Prostate gland (tissue), 2 donors: ENCODE data around the gene CPNE2. TPM values are rescaled to one million over a fixed set of nuclear protein-coding genes. Genes with fewer than 3 reads are reported as not detected.
A peak's percentile ranks its signal among the peaks of the same experiment; 100 is the strongest.

Source experiments
- DNase-seq: peaks from one replicate; pipeline ENCODE4 v3.0.0-alpha.2; 2019; ENCODE audit warnings: low spot score
- H3K27ac ChIP-seq, 2 donors: fragments of 200-600 bp; sonication (generic); 2 replicates each; pipeline ENCODE4 v1.5.1; 2017 to 2019
- H3K27me3 ChIP-seq: fragments of 200-600 bp; sonication (generic); replicated peaks from 2 replicates; pipeline ENCODE4 v1.5.1; 2019; ENCODE audit not compliant: insufficient read depth
- H3K36me3 ChIP-seq, 2 donors: fragments of 200-600 bp; sonication (generic); 1 replicate in 1 of 2; 2 replicates in 1 of 2; pipeline versions ENCODE4 v1.5.1 to v1.8.1; 2017 to 2019
- H3K4me1 ChIP-seq: fragments of 200-600 bp; sonication (generic); replicated peaks from 2 replicates; pipeline ENCODE4 v1.5.1; 2019
- H3K4me3 ChIP-seq, 2 donors: fragments of 200-600 bp; sonication (generic); 2 replicates each; pipeline ENCODE4 v1.5.1; 2017 to 2019
- H3K9me3 ChIP-seq: fragments of 200-600 bp; sonication (generic); 2 replicates; pipeline ENCODE4 v1.5.1; 2017
- POLR2A ChIP-seq: fragments of 450-650 bp; IDR thresholded peaks from one replicate; pipeline ENCODE4 v1.6.1; 2016; ENCODE audit warnings: antibody characterized with exemption, mild to moderate bottlenecking
- POLR2AphosphoS5 ChIP-seq: sonication (generic); formaldehyde crosslinking; IDR thresholded peaks from one replicate; pipeline ENCODE4 v1.6.1; 2017; ENCODE audit warnings: antibody characterized with exemption
- WGBS: methylation state at CpG from one replicate; pipeline ENCODE4 v1.1.5; 2018; 5-methylcytosine and 5-hydroxymethylcytosine counted together
- intact Hi-C: fragments of 100-400 bp; cut with DNase I; formaldehyde crosslinking; loops from one replicate; pipeline ENCODE4 v1.14.2; 2022
- total RNA-seq, 2 donors: library from RNA; depleted of rRNA; stranded (reverse); fragments of >200 nt; gene quantifications; one replicate each; pipeline ENCODE4 v1.1.0, GENCODE V29; 2016
- TF ChIP-seq, protein P1 (sequence below), 4 experiments: fragments of 200-600 bp in 2 of 4; fragments of 450-650 bp in 2 of 4; sonication (generic) in 2 of 4; IDR thresholded peaks; 1 replicate in 3 of 4; 2 replicates in 1 of 4; pipeline ENCODE4 v1.5.1; 2016 to 2019; ENCODE audit warnings: antibody characterized with exemption in 4 of 4, mild to moderate bottlenecking in 2 of 4, moderate library complexity in 2 of 4

CPNE2 gene
- total RNA-seq, 2 donors from 2014 or later: 22.3 to 23.3 TPM

DNA sequence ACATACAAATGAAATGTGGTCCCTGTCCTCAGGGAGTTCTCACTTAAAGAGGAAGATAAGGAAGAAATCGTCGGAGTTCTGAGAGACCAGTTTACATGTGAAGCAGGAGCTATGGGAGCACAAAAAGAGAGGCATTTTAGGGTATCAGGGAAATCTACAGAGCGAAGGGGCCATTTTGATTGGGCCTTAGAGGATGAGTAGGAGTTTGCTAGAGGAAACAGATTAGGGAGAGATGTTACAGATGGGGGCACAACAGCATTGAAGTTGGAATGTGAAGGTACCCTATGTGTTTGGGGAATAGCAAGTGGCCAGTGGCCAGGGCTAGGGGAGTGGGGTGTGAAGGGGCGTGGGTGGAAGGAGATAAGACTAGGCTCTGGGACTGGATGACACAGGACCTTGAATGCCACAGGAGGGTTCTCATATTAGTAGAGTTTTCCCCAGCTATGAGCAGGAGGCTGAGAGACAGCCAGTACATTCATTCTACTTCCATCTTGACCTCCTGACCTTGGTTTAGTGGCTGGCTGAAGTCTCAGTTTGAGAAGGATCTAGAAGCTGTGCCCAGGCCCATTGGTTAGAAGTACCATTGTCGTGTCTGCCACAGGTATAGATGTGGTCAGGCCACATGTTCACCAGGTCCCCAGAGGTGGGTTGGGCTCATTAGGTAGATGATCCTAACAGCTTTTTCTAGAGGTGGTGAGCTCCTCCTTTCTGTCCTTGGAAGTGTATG lies 34.8 kb downstream of the CPNE2 start:
- H3K4me1 ChIP-seq: no peaks in the 10 kb centered on the region

DNA sequence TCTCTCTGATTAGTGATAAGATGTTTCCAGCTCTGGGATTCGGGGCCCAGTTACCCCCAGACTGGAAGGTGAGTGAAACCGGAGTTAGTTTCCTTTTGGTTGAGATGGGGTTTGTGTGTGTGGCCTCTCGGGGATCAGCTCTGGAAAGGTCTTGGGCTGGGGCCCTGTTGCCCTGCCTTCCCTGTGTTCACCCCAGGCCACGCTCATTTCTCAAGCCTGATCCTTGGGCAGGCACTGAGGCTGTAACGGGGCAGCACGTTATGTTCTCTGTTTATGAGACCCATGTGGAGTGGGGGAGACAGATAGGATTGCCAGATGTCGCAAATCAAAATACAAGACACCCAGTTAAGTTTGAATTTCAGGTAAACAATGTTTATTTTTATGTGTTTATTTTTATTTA lies 35.5 kb downstream of the CPNE2 start:
- Histone ChIP-seq H3K36me3 (no peaks in the 10 kb centered on the region), H3K4me3 (no peak overlapping the region), H3K27ac (no peak overlapping the region), H3K9me3 (no peaks in the 10 kb centered on the region), H3K27me3 (no peaks in the 10 kb centered on the region), H3K4me1 (no peaks in the 10 kb centered on the region)
- TF ChIP-seq, protein P1, sequence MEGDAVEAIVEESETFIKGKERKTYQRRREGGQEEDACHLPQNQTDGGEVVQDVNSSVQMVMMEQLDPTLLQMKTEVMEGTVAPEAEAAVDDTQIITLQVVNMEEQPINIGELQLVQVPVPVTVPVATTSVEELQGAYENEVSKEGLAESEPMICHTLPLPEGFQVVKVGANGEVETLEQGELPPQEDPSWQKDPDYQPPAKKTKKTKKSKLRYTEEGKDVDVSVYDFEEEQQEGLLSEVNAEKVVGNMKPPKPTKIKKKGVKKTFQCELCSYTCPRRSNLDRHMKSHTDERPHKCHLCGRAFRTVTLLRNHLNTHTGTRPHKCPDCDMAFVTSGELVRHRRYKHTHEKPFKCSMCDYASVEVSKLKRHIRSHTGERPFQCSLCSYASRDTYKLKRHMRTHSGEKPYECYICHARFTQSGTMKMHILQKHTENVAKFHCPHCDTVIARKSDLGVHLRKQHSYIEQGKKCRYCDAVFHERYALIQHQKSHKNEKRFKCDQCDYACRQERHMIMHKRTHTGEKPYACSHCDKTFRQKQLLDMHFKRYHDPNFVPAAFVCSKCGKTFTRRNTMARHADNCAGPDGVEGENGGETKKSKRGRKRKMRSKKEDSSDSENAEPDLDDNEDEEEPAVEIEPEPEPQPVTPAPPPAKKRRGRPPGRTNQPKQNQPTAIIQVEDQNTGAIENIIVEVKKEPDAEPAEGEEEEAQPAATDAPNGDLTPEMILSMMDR (IDR thresholded peaks at IDR 0.05): no peak
- peak; percentile 15 for TF ChIP-seq POLR2AphosphoS5
- intact Hi-C loops: no loop called here
- DNase-seq: no peak
- WGBS: 77% methylated on average over 7 of the region's 7 CpGs

More for the DNA sequence above, 34.8 kb downstream of the CPNE2 start:
- intact Hi-C loops: no loop called here
- H3K27me3 ChIP-seq: no peaks in the 10 kb centered on the region
- no peak overlapping the region for H3K4me3 ChIP-seq
- no peak overlapping the region for H3K27ac ChIP-seq
- WGBS: 86% methylated on average over 5 of the region's 5 CpGs
- TF ChIP-seq POLR2A (no peak), POLR2AphosphoS5 (no peak)
- TF ChIP-seq, protein P1 (IDR thresholded peaks at IDR 0.05): no peak
- DNase-seq: no peak
- no peaks in the 10 kb centered on the region for H3K36me3 ChIP-seq
- no peaks in the 10 kb centered on the region for H3K9me3 ChIP-seq

DNA sequence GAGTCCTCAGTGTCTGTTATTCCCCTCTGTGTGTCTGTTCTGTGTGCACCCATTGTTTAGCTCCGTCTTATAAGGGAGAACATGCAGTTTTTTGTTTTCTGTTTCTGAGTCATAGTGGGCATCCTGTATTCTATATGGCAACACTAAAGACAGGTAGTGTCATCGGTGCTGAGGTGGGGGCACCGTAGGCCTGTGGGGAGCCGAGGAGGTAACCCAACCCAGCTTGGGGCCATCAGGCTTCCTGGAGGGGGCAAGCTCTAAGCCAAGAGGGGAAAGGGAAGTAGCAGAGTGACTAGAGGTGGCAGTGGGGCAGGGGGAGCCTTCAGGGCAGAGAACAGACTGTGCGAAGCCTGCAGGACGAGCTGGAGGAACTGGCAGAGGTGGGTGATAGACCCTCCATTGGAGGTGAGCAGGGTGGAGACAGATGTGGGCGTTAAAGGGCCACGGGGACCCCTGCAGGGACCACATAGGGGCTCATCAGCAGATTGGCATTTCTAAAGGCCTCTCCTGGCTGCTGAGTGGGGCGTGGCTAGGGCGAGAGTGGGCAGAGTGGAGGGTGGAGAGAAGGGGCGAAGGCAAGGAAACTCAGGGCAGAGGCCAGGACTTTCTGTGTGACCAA lies 36.5 kb downstream of the CPNE2 start:
- Histone ChIP-seq H3K36me3 (no peaks in the 10 kb centered on the region), H3K9me3 (no peaks in the 10 kb centered on the region), H3K4me3 (no peak overlapping the region), H3K4me1 (no peaks in the 10 kb centered on the region), H3K27me3 (no peaks in the 10 kb centered on the region), H3K27ac (no peak overlapping the region)
- 87% methylated on average over 11 of the region's 11 CpGs for whole genome bisulfite sequencing
- no peak for DNase-seq
- intact Hi-C loops: no loop called here
- TF ChIP-seq, protein P1 (IDR thresholded peaks at IDR 0.05): no peak
- TF ChIP-seq POLR2A: no peak
- no peak for TF ChIP-seq POLR2AphosphoS5

DNA sequence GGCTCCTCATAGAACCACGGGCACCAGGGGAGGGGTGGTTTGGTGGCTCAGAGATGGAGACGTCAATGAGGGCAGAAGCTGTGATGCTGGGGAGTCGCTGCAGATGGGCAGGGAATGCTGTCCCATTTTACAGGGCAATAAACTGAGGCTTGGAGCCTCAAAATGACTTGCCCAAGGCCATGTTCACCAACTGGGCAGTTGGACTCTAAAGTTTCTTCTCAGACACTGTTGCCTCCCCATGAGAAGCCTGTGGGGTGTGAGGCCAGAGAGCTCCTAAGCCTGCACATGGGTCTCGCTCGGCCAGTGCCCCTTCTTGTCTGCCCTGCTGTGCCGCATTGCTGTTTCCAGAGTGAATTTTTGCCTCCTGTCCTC lies 38.6 kb downstream of the CPNE2 start:
- Histone ChIP-seq H3K36me3 (no peaks in the 10 kb centered on the region), H3K4me1 (no peaks in the 10 kb centered on the region), H3K9me3 (no peaks in the 10 kb centered on the region), H3K27ac (no peak overlapping the region), H3K4me3 (no peak overlapping the region), H3K27me3 (no peaks in the 10 kb centered on the region)
- TF ChIP-seq, protein P1 (IDR thresholded peaks at IDR 0.05): no peak
- TF ChIP-seq POLR2AphosphoS5 (no peak), POLR2A (no peak)
- WGBS: 93% methylated on average over 6 of the region's 6 CpGs
- intact Hi-C loops: no loop called here
- no peak for DNase-seq
